ENCODE data around the gene TTC28.

TTC28 gene

DNA sequence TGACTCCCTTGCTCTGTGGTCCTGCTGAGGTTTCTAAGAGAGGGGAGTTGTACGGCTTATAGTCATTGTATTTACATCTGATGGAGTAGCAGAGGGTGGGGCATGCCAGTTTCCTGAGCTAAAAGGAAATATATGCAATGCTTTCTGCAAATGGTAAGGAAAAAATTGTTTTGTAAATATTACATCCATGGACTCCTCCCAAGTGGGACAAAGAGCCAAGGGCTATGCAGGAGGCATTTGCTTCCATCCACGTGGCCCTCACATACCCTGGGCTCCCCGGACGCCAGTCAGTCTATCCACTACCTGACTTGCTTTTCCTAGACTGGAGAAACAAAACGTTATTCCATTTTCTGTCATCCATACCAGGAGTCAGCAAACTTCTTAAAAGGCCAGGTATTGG lies 700.8 kb downstream of the TTC28 start:
- DNase-seq, result no peak

DNA sequence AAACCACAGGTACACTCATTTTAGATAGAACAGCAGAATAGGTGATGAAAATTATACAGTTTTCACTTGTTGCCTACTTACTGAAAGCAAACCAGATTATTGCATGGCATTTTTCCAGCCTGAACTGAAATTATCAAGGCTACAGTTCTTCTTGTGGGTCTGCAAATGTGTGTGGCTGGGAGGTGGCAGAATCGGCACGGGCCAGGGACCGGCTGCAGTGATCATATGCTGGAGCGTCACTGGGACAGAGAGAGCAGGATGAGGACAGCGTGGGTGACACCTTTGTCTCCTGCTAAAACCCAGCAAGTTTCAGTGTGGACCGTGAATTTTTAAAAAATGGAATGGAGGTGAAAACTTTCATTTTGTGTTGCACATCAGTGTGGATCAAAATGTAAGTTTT lies 701.3 kb downstream of the TTC28 start:
- DNase-seq, result no peak

DNA sequence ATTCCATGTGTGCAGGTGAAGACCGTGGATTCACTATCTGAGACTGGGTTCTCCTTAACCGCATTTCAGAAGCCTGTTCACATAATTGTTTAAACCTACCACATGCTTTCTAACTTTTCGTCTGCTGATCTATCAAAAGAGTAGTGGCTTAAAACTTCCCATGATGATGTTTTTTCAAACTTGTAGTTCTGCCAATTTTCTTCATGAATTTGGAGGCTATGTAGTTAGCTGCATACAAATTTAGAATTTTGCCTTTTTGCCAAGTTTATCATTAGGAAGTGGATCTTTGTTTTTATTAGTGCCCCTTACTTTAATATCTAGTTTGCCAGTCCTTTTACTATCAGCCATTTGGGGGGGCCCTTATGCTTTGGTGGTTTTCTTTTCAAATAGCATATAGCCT lies 703.1 kb downstream of the TTC28 start:
- no peak for DNase-seq

- no peak for DNase-seq
Observed at GRCh38 chr22:27975381-27976013, 704.1 kb downstream of the TTC28 start.

DNA sequence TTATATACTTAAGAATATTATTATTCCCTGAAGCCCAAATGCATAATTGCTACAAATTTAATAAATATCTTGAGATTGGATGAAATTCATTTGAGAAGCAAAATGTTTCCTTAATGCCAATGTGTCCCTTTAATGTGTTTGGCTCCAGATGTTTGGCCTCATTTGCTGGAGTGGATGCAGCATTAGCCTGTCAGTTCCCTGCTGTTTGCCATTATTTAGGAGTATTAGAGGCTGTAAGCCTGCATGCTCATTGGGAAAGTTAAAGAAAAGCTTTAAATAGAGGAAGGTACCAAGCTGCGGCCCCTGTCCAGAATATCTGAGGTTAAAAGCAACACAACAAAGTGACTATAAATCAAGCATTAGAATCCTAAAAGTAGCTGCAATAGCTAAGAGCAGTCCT lies 705.8 kb downstream of the TTC28 start:
- DNase-seq, result no peak

DNA sequence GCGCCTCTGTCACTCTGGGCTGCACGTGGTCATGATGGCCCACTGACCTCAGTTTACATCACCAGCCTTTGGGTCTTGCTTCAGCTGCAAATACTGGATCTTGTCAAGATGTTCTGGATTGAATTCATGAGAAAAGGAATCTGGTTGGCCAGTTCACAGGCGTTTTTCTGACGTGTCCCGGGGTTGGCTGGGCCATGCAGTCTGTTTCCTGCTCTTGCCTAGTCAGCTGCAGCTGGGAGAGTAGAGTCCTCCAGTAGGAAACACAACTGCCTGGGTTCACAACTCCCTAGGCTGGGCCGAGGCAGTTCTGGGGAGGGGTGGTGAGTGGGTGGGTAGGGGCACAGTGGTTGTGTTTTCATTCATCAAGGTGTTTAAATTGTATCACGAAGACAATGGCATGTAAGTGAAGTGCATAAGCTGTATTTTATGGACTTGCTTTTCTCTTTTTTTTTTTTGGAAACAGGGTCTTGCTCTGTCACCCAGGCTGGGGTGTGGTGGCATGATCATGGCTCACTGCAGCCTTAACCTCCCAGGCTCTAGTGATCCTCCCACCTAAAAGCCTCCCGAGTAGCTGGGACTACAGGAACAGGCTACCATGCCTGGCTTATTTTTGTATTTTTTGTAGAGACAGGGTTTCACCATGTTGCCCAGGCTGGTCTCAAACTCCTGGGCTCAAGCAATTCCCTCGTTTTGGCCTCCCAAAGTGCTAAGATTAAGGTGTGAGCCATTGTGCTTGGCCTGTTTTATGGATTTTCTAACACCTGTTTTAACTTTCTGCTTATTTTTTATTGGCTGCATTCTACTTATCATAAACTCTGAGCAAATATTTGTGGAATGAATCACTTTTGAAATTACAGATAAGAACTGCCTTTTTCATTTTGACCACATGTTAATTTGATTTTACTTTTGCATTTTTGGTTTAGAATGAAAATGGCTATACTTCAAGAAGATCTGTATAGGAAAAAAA lies 706.6 kb downstream of the TTC28 start:
- no peak for DNase-seq

GRCh38 chr22:27971926-27972325 lies 707.7 kb downstream of the TTC28 start:
- DNase-seq, result no peak

- DNase-seq, result no peak
Observed at GRCh38 chr22:27970596-27971220, 708.9 kb downstream of the TTC28 start.

DNA sequence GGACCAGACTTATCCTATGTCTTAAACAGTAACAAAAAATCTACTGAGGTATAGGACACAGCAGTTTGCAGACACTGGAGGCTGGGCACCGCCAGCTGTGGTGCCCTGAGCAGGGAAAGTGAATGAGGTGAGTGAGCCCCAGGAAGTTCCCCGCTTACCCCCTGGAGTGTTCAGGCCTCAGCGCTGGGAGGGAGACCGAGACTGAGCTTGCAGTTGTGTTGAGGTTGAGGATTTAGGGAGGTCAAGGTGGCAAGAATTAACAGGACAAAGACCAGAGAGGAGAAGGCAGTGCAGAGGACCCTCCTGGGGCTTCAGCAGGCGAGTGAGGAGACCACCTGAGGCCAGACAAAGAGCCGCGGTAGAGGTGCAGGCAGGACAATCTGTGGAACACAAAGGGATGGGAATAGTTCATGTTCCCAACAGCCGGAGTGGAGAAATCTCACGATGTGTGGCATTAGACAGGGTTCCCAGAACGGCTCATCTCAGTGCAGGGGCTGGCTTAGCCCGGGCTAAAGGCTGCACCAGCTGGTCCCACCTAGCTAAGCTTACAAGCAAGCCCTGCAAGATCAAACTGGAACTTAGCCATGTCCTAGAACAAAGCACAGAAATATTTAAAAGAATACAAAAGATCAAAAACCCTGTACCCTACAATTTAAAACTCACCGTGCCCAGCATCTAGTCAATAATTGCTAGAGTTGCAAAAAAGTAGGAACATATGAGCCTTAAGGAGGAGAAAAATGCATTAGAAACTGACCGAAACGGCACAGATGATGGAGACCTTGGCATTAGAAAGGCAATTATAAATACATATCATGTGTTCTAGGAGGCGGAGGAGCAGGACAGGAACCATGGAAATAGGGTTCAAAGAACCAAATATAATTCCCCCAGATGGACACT lies 713.2 kb downstream of the TTC28 start:
- DNase-seq, result no peak

DNA sequence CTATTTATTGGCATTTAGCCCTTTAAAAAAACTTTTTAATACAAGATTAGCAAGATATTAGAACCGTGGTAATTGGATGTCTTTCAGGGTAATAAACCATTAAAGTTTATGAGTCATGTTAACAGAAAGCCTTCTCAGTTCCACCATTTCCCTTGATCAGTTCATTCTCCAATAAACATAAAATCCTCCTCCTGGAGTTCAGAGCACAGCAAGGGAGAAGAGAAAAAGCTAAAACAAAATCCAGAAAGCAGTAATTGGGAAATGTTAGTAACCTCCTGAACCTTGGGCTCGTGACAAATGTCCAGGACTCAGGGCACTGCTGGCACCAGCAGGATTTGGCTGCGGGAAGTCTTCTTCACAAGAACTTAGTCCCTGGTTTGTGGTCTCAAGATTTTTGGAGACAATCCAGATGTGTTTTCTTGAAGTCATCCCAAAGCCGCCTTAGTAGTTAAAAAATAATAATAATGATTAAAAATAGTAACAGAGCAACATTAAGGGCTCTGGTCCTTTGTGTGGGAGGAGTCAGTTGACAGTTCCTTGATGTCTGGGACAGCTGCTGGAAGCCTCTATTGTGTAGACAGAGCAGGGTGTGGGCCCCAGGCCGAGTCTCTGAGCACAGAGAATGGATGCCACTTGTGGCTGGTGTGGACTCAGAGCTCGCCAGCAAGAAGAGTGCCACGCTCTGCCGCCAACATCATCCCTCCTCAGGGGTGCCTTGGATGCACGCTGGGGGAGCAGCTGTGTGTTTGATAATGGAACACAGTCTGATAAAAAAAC lies 717.2 kb downstream of the TTC28 start:
- DNase-seq, result no peak

GRCh38 chr22:27961680-27962079 lies 718.0 kb downstream of the TTC28 start:
- no peak for DNase-seq

DNA sequence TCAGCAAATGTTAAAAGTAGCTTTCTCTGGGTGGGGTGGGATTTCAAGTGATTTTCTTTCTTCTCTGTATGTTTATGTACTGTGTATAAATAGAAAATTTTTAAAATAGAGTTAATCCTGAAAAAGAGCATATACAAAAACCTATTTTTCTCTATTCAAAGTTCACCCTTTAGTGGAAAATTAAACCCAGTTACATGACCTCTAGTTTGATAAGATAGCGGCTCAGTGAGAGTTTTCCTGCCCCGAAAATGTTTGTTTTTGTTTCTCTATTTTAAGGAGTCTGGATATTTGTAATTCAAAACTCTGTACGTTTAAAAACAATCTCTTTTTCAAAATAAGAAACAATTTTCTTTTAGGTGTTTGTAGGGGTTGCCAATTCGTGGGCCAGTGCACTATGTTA lies 718.5 kb downstream of the TTC28 start:
- DNase-seq, result no peak

- no peak for DNase-seq
Observed at GRCh38 chr22:27959335-27960090, 720.1 kb downstream of the TTC28 start.

DNA sequence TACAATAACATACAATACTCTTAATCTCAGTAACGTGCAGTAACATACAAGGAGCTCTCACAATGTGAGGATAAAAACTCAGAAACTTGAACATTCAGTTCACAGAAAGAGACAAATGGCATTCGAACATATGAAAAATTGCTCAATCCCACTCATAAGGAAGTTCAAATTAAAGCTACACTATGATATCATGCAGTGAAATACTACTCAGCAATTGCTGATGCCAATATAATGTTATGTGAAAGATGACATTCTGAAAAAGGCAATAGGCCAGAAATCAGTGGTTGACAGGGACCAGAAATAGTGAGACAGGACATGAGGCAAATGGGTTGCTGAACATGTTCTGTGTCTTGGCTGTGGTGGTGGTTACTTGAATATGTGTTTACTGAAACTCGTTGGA lies 726.9 kb downstream of the TTC28 start:
- DNase-seq, result no peak

- no peak for DNase-seq
Observed at GRCh38 chr22:27952091-27952490, 727.5 kb downstream of the TTC28 start.

DNA sequence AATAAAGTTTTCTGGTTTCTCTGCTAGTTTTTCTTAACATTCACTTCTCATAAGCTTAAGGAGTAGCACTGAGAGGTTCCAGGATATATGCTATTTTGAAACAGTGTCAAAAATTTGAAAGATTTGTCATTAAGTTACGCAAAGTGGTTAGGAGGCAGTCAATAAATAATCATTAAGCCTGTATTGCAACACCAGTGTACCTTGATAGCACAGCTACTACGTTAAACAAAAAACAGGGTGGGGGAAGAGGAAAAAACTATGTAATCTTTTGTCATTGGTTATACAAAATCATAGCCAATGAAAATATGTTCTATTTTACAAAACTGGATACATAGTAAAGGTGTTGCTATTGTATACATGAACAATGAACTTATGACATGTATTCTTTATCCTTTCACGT lies 730.2 kb downstream of the TTC28 start:
- DNase-seq, result no peak

- no peak for DNase-seq
Observed at GRCh38 chr22:27948569-27948968, 731.1 kb downstream of the TTC28 start.

DNA sequence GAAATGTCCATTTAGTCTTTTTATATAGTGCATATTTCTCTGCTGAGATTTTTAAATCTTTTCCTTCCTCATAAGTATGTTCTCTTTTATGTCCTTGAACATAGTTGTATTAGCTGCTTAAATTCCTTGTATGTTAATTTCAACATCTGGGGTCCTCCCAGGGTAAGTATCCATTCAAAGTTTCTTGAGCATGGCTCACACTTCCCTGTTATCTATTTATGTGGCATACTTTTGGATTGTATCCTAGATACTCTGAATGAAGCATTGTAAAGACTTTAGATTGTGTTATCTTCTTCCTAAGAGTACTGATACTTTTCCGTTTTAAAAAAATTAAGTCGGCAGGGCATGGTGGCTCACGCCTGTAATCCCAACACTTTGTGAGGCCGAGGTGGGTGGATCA lies 732.2 kb downstream of the TTC28 start:
- DNase-seq, result no peak

DNA sequence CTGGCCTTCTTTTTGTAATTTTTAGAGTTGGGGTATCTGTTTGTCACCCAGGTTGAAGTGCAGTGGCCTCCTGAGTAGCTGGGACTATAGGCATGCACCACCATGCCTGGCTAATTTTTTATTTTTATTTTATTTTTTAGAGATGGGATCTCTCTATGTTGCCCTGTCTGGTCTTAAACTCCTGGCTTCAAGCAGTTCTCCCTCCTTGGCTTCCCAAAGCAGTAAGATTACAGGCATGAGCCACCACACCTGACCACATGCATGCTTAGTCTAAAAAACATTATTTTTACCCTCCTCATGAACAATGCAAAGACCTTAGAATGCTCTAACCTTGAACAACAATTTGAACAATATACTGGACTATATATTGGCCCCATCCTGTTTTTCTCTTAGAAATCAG lies 738.5 kb downstream of the TTC28 start:
- DNase-seq, result no peak

DNA sequence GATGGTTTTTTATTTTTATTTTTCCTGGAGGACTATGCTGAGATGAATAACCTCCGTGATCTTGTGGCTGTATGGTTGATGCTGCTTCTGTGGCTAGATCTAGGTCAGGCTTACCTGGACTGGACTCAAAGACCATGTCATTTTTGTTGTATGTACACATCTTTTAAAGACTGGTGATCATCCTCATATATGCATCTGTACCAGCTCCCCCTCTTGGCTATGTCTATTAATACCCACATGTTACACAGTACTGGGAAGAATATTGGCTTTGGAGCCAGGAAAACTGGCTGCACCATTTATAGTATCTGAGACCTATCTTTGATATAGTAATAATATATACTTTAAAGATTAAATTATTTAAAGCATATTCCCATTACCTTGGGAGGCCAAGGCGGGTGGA lies 742.2 kb downstream of the TTC28 start:
- no peak for DNase-seq

DNA sequence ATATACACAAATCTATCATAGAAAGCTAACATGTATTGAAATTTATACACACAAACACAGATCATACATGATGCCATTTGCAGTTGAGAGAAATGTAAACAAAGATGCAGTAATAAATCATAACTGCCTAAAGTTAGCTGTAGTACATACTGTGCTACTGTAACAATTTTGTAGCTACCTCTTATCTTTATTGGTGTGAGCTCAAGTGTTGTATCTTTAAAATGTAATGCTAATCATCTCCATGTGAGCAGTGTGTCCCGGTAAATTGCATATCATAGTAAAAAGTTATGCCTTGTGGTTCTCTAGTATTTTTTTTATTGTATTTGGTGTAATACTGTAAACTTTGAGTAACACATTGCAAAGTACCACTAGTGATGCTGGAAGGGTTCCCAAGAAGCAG lies 743.7 kb downstream of the TTC28 start:
- no peak for DNase-seq

Data from NCI-H2107 (cell line).